TTC549 (cell line): ENCODE measurements around the gene TRAF1.

Experiments used
- FAIRE-seq: peaks from 2 replicates; lab custom pipeline; 2012; peaks lifted over from hg19 to GRCh38; lab: Jason Lieb, UNC

The TRAF1 gene

GRCh38 chr9:120941046-120941770 is 14.6 kb upstream of the TRAF1 start:
- no peak for FAIRE-seq

GRCh38 chr9:120940573-120940972 is 14.0 kb upstream of the TRAF1 start:
- FAIRE-seq: no peak

GRCh38 chr9:120938851-120939250 is 12.3 kb upstream of the TRAF1 start:
- no peak for FAIRE-seq

- no peak for FAIRE-seq
Measured at GRCh38 chr9:120937596-120937995, 11.0 kb upstream of the TRAF1 start.

- no peak for FAIRE-seq
Measured at GRCh38 chr9:120937127-120937526, 10.5 kb upstream of the TRAF1 start.

- FAIRE-seq: no peak
Measured at GRCh38 chr9:120936764-120937122, 10.1 kb upstream of the TRAF1 start.

- FAIRE-seq: no peak
Measured at GRCh38 chr9:120936011-120936763, 9.6 kb upstream of the TRAF1 start.

- FAIRE-seq: no peak
Measured at GRCh38 chr9:120935383-120935857, 8.8 kb upstream of the TRAF1 start.

- no peak for FAIRE-seq
Measured at GRCh38 chr9:120934281-120934680, 7.7 kb upstream of the TRAF1 start.

- FAIRE-seq: no peak
Measured at GRCh38 chr9:120933310-120934055, 6.9 kb upstream of the TRAF1 start.

- FAIRE-seq: no peak
Measured at GRCh38 chr9:120932086-120932823, 5.7 kb upstream of the TRAF1 start.

GRCh38 chr9:120931231-120932085 is 4.9 kb upstream of the TRAF1 start:
- no peak for FAIRE-seq

- FAIRE-seq: no peak
Measured at GRCh38 chr9:120929229-120929791, 2.7 kb upstream of the TRAF1 start.

- FAIRE-seq: no peak
Measured at GRCh38 chr9:120928483-120929228, 2.1 kb upstream of the TRAF1 start.

- FAIRE-seq: no peak
Measured at GRCh38 chr9:120928015-120928482, 1.5 kb upstream of the TRAF1 start.

- no peak for FAIRE-seq
Measured at GRCh38 chr9:120927269-120928014, 846 bp upstream of the TRAF1 start.

GRCh38 chr9:120925535-120926396 is 830 bp downstream of the TRAF1 start:
- FAIRE-seq: no peak
